HG03097 (cell line): Measurements from ENCODE around the gene NR4A1.
"Not testable (repeated sequence)": the region's sequence is repeated elsewhere in the genome, so short reads cannot be mapped to it uniquely, and the experiment has no call there.

Source experiments
- ATAC-seq: cut with Tn5 transposase; IDR thresholded peaks from one replicate; pipeline ENCODE4 v1.9.1; 2021; ENCODE audit not compliant: unreplicated experiment, low FRiP score

The NR4A1 gene

GRCh38 chr12:52089491-52089890 is 38.2 kb downstream of the NR4A1 start:
- ATAC-seq, result no peak

- no peak for ATAC-seq
These were observed 39.0 kb downstream of the NR4A1 start for GRCh38 chr12:52090291-52090690.

GRCh38 chr12:52091061-52091460 is 39.8 kb downstream of the NR4A1 start:
- no peak for ATAC-seq

- no peak for ATAC-seq
These were observed 40.6 kb downstream of the NR4A1 start for GRCh38 chr12:52091869-52092268.

GRCh38 chr12:52093346-52093745 is 42.1 kb downstream of the NR4A1 start:
- ATAC-seq, result no peak

- no peak for ATAC-seq
These were observed 45.2 kb downstream of the NR4A1 start for GRCh38 chr12:52096332-52097044.

GRCh38 chr12:52097045-52097666 is 45.9 kb downstream of the NR4A1 start:
- ATAC-seq, result no peak

- ATAC-seq, result not testable (repeated sequence)
These were observed 53.3 kb downstream of the NR4A1 start for GRCh38 chr12:52104431-52105089.
